Neural progenitor cell (in vitro differentiated cells): Measurements from ENCODE around the gene IL17REL. TPM values are rescaled to one million over a fixed set of nuclear protein-coding genes. Genes with fewer than 3 reads are reported as not detected.
"Not testable (repeated sequence)": the region's sequence is repeated elsewhere in the genome, so short reads cannot be mapped to it uniquely, and the experiment has no call there.

Experiments used
- DNase-seq: peaks from one replicate; pipeline ENCODE4 v3.0.0-alpha.2; 2016; ENCODE audit warnings: low spot score
- H2AFZ ChIP-seq: fragments of 200-600 bp; sonication (generic); replicated peaks from 2 replicates; pipeline ENCODE4 v1.6.1; 2016; ENCODE audit warnings: antibody characterized with exemption
- H3F3A ChIP-seq: fragments of 200-600 bp; sonication (generic); 2 replicates; pipeline ENCODE4 v1.6.1; 2016; ENCODE audit warnings: antibody characterized with exemption, low read depth
- H3K27ac ChIP-seq: fragments of 200-600 bp; sonication (generic); 2 replicates; pipeline ENCODE4 v1.5.1; 2016; ENCODE audit warnings: mild to moderate bottlenecking
- H3K27me3 ChIP-seq: fragments of 200-600 bp; sonication (generic); 2 replicates; pipeline ENCODE4 v1.6.1; 2016; ENCODE audit warnings: mild to moderate bottlenecking, moderate library complexity
- H3K36me3 ChIP-seq: fragments of 200-600 bp; sonication (generic); 2 replicates; pipeline ENCODE4 v1.5.1; 2016
- H3K4me1 ChIP-seq: fragments of 200-600 bp; sonication (generic); 2 replicates; pipeline ENCODE4 v1.6.1; 2016; ENCODE audit warnings: mixed run types
- H3K4me2 ChIP-seq: fragments of 200-600 bp; sonication (generic); 2 replicates; pipeline ENCODE4 v1.6.1; 2016
- H3K4me3 ChIP-seq: fragments of 200-600 bp; sonication (generic); 2 replicates; pipeline ENCODE4 v1.5.1; 2016
- H3K79me2 ChIP-seq: fragments of 200-600 bp; sonication (generic); 2 replicates; pipeline ENCODE4 v1.6.1; 2016; ENCODE audit warnings: low read depth
- H3K9ac ChIP-seq: fragments of 200-600 bp; sonication (generic); 2 replicates; pipeline ENCODE4 v1.6.1; 2016
- H3K9me3 ChIP-seq: fragments of 200-600 bp; sonication (generic); 2 replicates; pipeline ENCODE4 v1.5.1; 2016; ENCODE audit warnings: low read depth
- H4K20me1 ChIP-seq: fragments of 200-600 bp; sonication (generic); 2 replicates; pipeline ENCODE4 v1.6.1; 2016; ENCODE audit warnings: low read depth
- H3K27ac Mint-ChIP-seq: 3 replicates; pipeline ENCODE4 v1.8.0; 2021; ENCODE audit warnings: mixed read lengths
- H3K27me3 Mint-ChIP-seq: 2 replicates; pipeline ENCODE4 v1.8.0; 2022; ENCODE audit warnings: low read depth, mild to moderate bottlenecking, inconsistent platforms, moderate library complexity, mixed read lengths; ENCODE audit not compliant: insufficient read depth
- H3K36me3 Mint-ChIP-seq: 3 replicates; pipeline ENCODE4 v1.8.0; 2021; ENCODE audit warnings: mixed read lengths
- H3K4me1 Mint-ChIP-seq: 3 replicates; pipeline ENCODE4 v1.8.0; 2021; ENCODE audit warnings: mixed read lengths
- H3K4me3 Mint-ChIP-seq: 3 replicates; pipeline ENCODE4 v1.8.0; 2021; ENCODE audit warnings: mild to moderate bottlenecking, moderate library complexity, mixed read lengths
- H3K9me3 Mint-ChIP-seq: 3 replicates; pipeline ENCODE4 v1.8.0; 2020; ENCODE audit warnings: mixed read lengths
- EZH2 ChIP-seq: fragments of 200-600 bp; sonication (generic); IDR thresholded peaks from 2 replicates; pipeline ENCODE4 v1.6.1; 2017; ENCODE audit warnings: antibody characterized with exemption, mild to moderate bottlenecking, moderate library complexity
- EZH2phosphoT487 ChIP-seq: fragments of 200-600 bp; sonication (generic); IDR thresholded peaks from 2 replicates; pipeline ENCODE4 v1.6.1; 2017; ENCODE audit warnings: antibody characterized with exemption
- total RNA-seq: library from RNA; depleted of rRNA; stranded (reverse); fragments of >200 nt; gene quantifications from 2 replicates; pipeline ENCODE4 v1.2.3, GENCODE V29; 2015; ENCODE audit warnings: low replicate concordance
- TF ChIP-seq, protein P1 (sequence below): fragments of 200-600 bp; sonication (generic); IDR thresholded peaks from 2 replicates; pipeline ENCODE4 v1.5.1; 2017; ENCODE audit warnings: antibody characterized with exemption, mild to moderate bottlenecking

Gene IL17REL
- total RNA-seq, 1 donor from 2014 or later, result not detected

GRCh38 chr22:49986325-49986724 is 26.2 kb downstream of the IL17REL start:
- no peak overlapping the region for H3K4me2 ChIP-seq
- Mint-ChIP-seq H3K9me3 (peaks cover 53% of the 10 kb centered on the region), H3K27me3 (peaks cover 35% of the 10 kb centered on the region), H3K4me3 (no peak overlapping the region), H3K36me3 (peaks cover 4% of the 10 kb centered on the region), H3K27ac (no peak overlapping the region), H3K4me1 (peaks cover 5% of the 10 kb centered on the region)
- no peak overlapping the region for H3K27ac ChIP-seq
- H4K20me1 ChIP-seq, result no peaks in the 10 kb centered on the region
- H3K9ac ChIP-seq, result no peak overlapping the region
- H3K4me1 ChIP-seq, result no peaks in the 10 kb centered on the region
- H3K9me3 ChIP-seq, result no peaks in the 10 kb centered on the region
- H3K4me3 ChIP-seq, result no peak overlapping the region
- peaks cover 4% of the 10 kb centered on the region for H3F3A ChIP-seq
- no peaks in the 10 kb centered on the region for H3K79me2 ChIP-seq
- no peak for DNase-seq
- H2AFZ ChIP-seq, result no peak overlapping the region
- H3K27me3 ChIP-seq, result peaks cover 58% of the 10 kb centered on the region
- TF ChIP-seq, protein P1, sequence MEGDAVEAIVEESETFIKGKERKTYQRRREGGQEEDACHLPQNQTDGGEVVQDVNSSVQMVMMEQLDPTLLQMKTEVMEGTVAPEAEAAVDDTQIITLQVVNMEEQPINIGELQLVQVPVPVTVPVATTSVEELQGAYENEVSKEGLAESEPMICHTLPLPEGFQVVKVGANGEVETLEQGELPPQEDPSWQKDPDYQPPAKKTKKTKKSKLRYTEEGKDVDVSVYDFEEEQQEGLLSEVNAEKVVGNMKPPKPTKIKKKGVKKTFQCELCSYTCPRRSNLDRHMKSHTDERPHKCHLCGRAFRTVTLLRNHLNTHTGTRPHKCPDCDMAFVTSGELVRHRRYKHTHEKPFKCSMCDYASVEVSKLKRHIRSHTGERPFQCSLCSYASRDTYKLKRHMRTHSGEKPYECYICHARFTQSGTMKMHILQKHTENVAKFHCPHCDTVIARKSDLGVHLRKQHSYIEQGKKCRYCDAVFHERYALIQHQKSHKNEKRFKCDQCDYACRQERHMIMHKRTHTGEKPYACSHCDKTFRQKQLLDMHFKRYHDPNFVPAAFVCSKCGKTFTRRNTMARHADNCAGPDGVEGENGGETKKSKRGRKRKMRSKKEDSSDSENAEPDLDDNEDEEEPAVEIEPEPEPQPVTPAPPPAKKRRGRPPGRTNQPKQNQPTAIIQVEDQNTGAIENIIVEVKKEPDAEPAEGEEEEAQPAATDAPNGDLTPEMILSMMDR, result no peak
- TF ChIP-seq EZH2 (no peak), EZH2phosphoT487 (no peak)
- H3K36me3 ChIP-seq, result no peaks in the 10 kb centered on the region

DNA sequence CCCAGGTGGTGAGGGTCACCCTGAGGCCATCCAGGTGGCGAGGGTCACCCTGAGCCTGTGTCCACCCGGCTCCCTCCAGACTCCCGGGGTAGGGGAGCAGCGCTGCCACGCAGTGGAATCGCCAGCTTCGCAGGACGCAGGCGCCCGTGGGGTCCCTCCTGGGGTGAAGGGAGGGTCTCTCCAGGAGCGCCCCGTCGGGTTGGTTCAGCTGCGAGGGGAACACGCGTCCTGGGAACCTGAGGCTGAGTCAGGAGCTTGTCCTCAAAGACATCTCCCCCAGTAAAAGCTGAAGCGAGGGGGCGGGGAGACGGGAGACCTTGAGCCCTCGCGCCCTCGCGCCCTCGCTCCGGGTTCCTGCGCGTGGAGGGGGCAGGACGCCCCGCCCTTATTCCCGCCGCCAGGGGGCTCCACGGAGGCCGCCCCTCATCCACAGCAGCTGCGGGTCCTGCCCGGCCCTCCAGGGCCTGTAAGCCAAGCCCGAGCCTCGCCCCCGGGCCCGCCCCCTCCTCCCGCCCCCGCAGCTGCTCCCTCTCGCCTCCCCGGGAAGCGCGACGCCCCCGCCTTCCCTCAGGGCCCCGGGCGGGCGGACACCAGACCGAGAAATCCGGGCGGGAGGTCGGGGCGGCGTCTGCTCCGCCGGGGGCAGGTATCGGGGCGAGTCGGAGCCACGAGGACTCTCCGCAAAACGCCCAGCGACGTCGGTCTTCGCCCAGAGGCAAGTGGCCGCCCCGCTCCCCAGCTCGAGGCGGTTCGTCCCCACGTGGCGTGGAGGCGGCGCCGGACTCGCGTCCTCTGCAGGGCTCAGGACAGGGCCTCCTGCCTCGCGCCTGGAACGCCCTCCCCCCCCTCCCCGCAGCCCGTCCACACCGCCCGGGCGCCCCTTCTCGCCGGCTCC is 29.2 kb downstream of the IL17REL start:
- Mint-ChIP-seq H3K9me3 (peaks cover 41% of the 10 kb centered on the region), H3K27me3 (peaks cover 33% of the 10 kb centered on the region), H3K4me1 (peaks cover 5% of the 10 kb centered on the region), H3K36me3 (peaks cover 7% of the 10 kb centered on the region), H3K4me3 (no peak overlapping the region), H3K27ac (no peak overlapping the region)
- H3K27ac ChIP-seq, result no peak overlapping the region
- H2AFZ ChIP-seq, result no peak overlapping the region
- no peaks in the 10 kb centered on the region for H3K79me2 ChIP-seq
- H3K27me3 ChIP-seq, result peaks cover 65% of the 10 kb centered on the region
- peak; percentile 85 for TF ChIP-seq EZH2
- TF ChIP-seq, protein P1, result peak; percentile 66
- TF ChIP-seq EZH2phosphoT487, result peak; percentile 67
- H3K9ac ChIP-seq, result no peak overlapping the region
- H3K4me1 ChIP-seq, result no peaks in the 10 kb centered on the region
- no peaks in the 10 kb centered on the region for H3K9me3 ChIP-seq
- H3K4me2 ChIP-seq, result peak overlapping the region; percentile 63
- peak overlapping the region; percentile 28 for H3K4me3 ChIP-seq
- peaks cover 4% of the 10 kb centered on the region for H3F3A ChIP-seq
- no peaks in the 10 kb centered on the region for H4K20me1 ChIP-seq
- DNase-seq, result peak; percentile 65
- H3K36me3 ChIP-seq, result no peaks in the 10 kb centered on the region

- not testable (repeated sequence) for H2AFZ ChIP-seq, H3K4me1 Mint-ChIP-seq, H3K9me3 ChIP-seq, DNase-seq, H4K20me1 ChIP-seq, H3K4me3 Mint-ChIP-seq, H3K79me2 ChIP-seq, H3F3A ChIP-seq, H3K36me3 Mint-ChIP-seq, H3K27ac Mint-ChIP-seq, H3K4me2 ChIP-seq, H3K9ac ChIP-seq, H3K27ac ChIP-seq, H3K4me3 ChIP-seq, H3K4me1 ChIP-seq, H3K36me3 ChIP-seq
- Mint-ChIP-seq H3K27me3 (peaks cover 27% of the 10 kb centered on the region), H3K9me3 (peaks cover 35% of the 10 kb centered on the region)
- H3K27me3 ChIP-seq, result peaks cover 58% of the 10 kb centered on the region
Observed at GRCh38 chr22:49981799-49982198, 30.8 kb downstream of the IL17REL start.
